Stimulated activated CD8-positive, alpha-beta memory T cell treated with anti-CD3 and anti-CD28 coated beads, Interleukin-12 subunit alpha, Interleukin-12 subunit beta, amount 100 ng/mL, for 24 hours (primary cell): ENCODE data around the gene TMEM11.
"Not testable (repeated sequence)": the region's sequence is repeated elsewhere in the genome, so short reads cannot be mapped to it uniquely, and the experiment has no call there.

Experiments
- DNase-seq: peaks from one replicate; pipeline ENCODE4 v3.0.0-alpha.2; 2020; ENCODE audit errors: extremely low read depth

TMEM11 gene

GRCh38 chr17:21212826-21213637, 929 bp downstream of the TMEM11 start:
- DNase-seq: no peak

GRCh38 chr17:21211825-21212479, 2.0 kb downstream of the TMEM11 start:
- DNase-seq: no peak

GRCh38 chr17:21210411-21211076, 3.4 kb downstream of the TMEM11 start:
- no peak for DNase-seq

GRCh38 chr17:21209511-21210175, 4.3 kb downstream of the TMEM11 start:
- DNase-seq: no peak

- no peak for DNase-seq
Observed at GRCh38 chr17:21208352-21208751, 5.6 kb downstream of the TMEM11 start.

- no peak for DNase-seq
Observed at GRCh38 chr17:21204935-21205334, 9.0 kb downstream of the TMEM11 start.

GRCh38 chr17:21202512-21202911, 11.4 kb downstream of the TMEM11 start:
- DNase-seq: no peak

- DNase-seq: no peak
Observed at GRCh38 chr17:21201874-21202273, 12.1 kb downstream of the TMEM11 start.

GRCh38 chr17:21201298-21201595, 12.7 kb downstream of the TMEM11 start:
- no peak for DNase-seq

- no peak for DNase-seq
Observed at GRCh38 chr17:21200590-21201297, 13.2 kb downstream of the TMEM11 start.

GRCh38 chr17:21199856-21200255, 14.1 kb downstream of the TMEM11 start:
- DNase-seq: no peak

- no peak for DNase-seq
Observed at GRCh38 chr17:21199311-21199710, 14.7 kb downstream of the TMEM11 start.

- DNase-seq: no peak
Observed at GRCh38 chr17:21198411-21198810, 15.6 kb downstream of the TMEM11 start.

GRCh38 chr17:21196126-21196525, 17.8 kb downstream of the TMEM11 start:
- no peak for DNase-seq

- DNase-seq: no peak
Observed at GRCh38 chr17:21194703-21195102, 19.3 kb downstream of the TMEM11 start.

- DNase-seq: no peak
Observed at GRCh38 chr17:21194226-21194625, 19.7 kb downstream of the TMEM11 start.

- DNase-seq: no peak
Observed at GRCh38 chr17:21193031-21193430, 20.9 kb downstream of the TMEM11 start.

- DNase-seq: not testable (repeated sequence)
Observed at GRCh38 chr17:21192414-21192813, 21.5 kb downstream of the TMEM11 start.

- no peak for DNase-seq
Observed at GRCh38 chr17:21191698-21192097, 22.3 kb downstream of the TMEM11 start.

GRCh38 chr17:21190078-21190477, 23.9 kb downstream of the TMEM11 start:
- no peak for DNase-seq

- DNase-seq: no peak
Observed at GRCh38 chr17:21189361-21189760, 24.6 kb downstream of the TMEM11 start.
